ENCODE data around the gene CD276. TPM values are rescaled to one million over a fixed set of nuclear protein-coding genes. Genes with fewer than 3 reads are reported as not detected.

CD276 gene
- total and polyA plus RNA-seq, 12 donors, result 53.4 to 147 (median 84.1) TPM

DNA sequence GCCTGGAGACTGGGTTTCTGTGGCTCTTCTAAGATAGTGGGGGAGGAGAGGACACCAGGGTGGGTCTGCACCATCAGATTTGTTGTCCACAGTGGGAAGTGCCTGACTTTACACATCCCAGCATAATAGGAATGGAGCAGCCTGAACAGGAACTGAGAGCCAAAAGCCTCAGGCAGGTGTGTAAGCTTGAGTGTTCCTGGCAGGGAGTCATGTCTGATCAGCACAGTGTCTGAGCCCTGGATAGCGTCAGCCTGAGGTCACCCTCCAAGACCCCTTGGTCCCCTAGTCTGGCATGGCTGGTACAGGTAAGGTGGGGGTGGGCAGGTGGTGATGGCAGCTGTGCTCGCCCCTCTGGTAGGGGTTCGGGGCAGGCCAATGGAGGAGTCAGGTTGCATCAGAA, 48.7 kb downstream of the CD276 start:
- no peaks in the 10 kb centered on the region for H3K4me1 ChIP-seq (replicated peaks in 1 of 2)
- intact Hi-C loops (cut with DNase I), result no loop called here
- TF ChIP-seq CTCF (IDR thresholded peaks at IDR 0.05), result no peak
- no peak for TF ChIP-seq POLR2A (IDR thresholded peaks at IDR 0.05)
- WGBS, 4 donors, result 56 to 79% (median 64%) methylated on average over 3 of the region's 3 CpGs
- no peak overlapping the region for H3K27ac ChIP-seq
- H3K27me3 ChIP-seq, result no peaks in the 10 kb centered on the region
- no peaks in the 10 kb centered on the region for H3K9me3 ChIP-seq (replicated peaks in 1 of 3)
- H3K36me3 ChIP-seq (replicated peaks in 1 of 2), result no peaks in the 10 kb centered on the region
- H3K4me3 ChIP-seq, result no peak overlapping the region
- no peak for DNase-seq

DNA sequence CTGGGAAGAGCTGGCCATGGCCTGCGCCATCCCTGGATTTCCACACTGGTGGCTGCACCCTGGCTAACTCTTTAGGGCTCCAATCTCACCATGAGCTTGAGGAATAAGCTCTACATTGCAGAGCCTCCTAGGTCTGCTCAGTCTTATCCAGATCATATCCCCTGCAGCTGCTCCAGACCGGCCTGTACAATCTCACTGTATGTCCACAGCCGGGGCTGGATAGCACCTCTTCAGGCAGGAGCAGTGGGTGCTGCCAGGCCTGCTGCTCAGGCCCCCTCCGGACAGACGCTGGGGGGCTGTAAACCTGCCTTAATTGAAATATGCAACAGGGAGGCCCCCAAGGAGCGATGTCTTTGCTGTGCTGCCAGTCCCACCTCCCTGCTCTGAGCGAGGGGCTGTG, 53.4 kb downstream of the CD276 start:
- no peaks in the 10 kb centered on the region for H3K36me3 ChIP-seq (replicated peaks in 1 of 2)
- no peak for DNase-seq

GRCh38 chr15:73740152-73741048, 56.2 kb downstream of the CD276 start:
- Histone ChIP-seq H3K36me3 (replicated peaks in 1 of 2) (no peaks in the 10 kb centered on the region), H3K27me3 (no peaks in the 10 kb centered on the region), H3K4me1 (replicated peaks in 1 of 2) (no peaks in the 10 kb centered on the region), H3K4me3 (no peak overlapping the region), H3K27ac (no peak overlapping the region), H3K9me3 (replicated peaks in 1 of 3) (no peaks in the 10 kb centered on the region)
- 92 to 95% (median 94%) methylated on average over 9 to 25 of the region's 25 CpGs for WGBS, 4 donors
- TF ChIP-seq POLR2A (IDR thresholded peaks at IDR 0.05) (no peak), CTCF (IDR thresholded peaks at IDR 0.05) (no peak)
- no peak for DNase-seq
- intact Hi-C loops (cut with DNase I), result no loop called here

More for the DNA sequence above, 53.4 kb downstream of the CD276 start:
- intact Hi-C loops (cut with DNase I), result no loop called here
- Histone ChIP-seq H3K27ac (no peak overlapping the region), H3K4me3 (no peak overlapping the region), H3K9me3 (replicated peaks in 1 of 3) (no peaks in the 10 kb centered on the region), H3K4me1 (replicated peaks in 1 of 2) (no peaks in the 10 kb centered on the region), H3K27me3 (no peaks in the 10 kb centered on the region)
- TF ChIP-seq POLR2A (IDR thresholded peaks at IDR 0.05), result no peak
- TF ChIP-seq CTCF (IDR thresholded peaks at IDR 0.05), result no peak
- 64 to 81% (median 68%) methylated on average over 5 to 7 of the region's 7 CpGs for WGBS, 4 donors

DNA sequence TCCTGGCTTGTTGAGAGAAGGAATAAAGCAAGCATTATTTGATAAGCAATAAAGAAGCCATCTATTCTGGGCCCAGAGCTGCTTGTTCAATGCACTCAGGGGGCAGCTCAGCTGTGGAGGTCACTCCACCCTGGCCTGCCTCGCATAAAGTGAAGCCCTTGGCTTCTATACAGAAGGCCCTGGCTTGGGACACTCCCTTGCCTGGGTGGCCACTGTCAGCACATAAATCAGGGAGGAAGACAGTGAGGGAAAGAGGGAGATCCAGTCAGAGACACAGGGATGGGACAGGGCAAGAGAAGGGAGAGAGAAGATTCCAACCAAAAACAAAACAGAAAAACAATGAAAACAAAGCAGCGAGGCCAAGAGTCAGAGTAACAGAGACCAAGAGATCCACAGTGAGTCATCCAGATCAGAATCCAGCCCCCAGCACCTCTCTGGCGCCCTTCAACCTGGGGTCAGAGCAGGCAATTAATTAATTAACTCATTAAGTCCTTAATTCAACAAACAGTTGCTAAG, 57.2 kb downstream of the CD276 start:
- H3K4me1 ChIP-seq (replicated peaks in 1 of 2), result no peaks in the 10 kb centered on the region
- H3K9me3 ChIP-seq (replicated peaks in 1 of 3), result no peaks in the 10 kb centered on the region
- no peak for TF ChIP-seq POLR2A (IDR thresholded peaks at IDR 0.05)
- no peak for TF ChIP-seq CTCF (IDR thresholded peaks at IDR 0.05)

More for the DNA sequence above, 57.2 kb downstream of the CD276 start:
- Histone ChIP-seq H3K4me3 (no peak overlapping the region), H3K27me3 (no peaks in the 10 kb centered on the region), H3K27ac (no peak overlapping the region), H3K36me3 (replicated peaks in 1 of 2) (no peaks in the 10 kb centered on the region)
- WGBS, 4 donors, result 42 to 54% (median 45%) methylated on average over 3 of the region's 3 CpGs
- intact Hi-C loops (cut with DNase I), result no loop called here
- no peak for DNase-seq
